Fibroblast of skin of abdomen (primary cell): ENCODE data around the gene GPC1.
"Not testable (repeated sequence)": the region's sequence is repeated elsewhere in the genome, so short reads cannot be mapped to it uniquely, and the experiment has no call there.

ENCODE experiments used
- DNase-seq: peaks from one replicate; pipeline ENCODE4 v3.0.0-alpha.2; 2013

GPC1 gene

GRCh38 chr2:240467659-240468302 is 32.3 kb downstream of the GPC1 start:
- no peak for DNase-seq

GRCh38 chr2:240468303-240469238 is 33.1 kb downstream of the GPC1 start:
- DNase-seq = no peak

GRCh38 chr2:240469239-240469636 is 33.8 kb downstream of the GPC1 start:
- no peak for DNase-seq

GRCh38 chr2:240469740-240470139 is 34.3 kb downstream of the GPC1 start:
- DNase-seq = no peak

- no peak for DNase-seq
These were observed 36.8 kb downstream of the GPC1 start for GRCh38 chr2:240472078-240472790.

GRCh38 chr2:240473211-240473610 is 37.7 kb downstream of the GPC1 start:
- DNase-seq = no peak

- DNase-seq = no peak
These were observed 42.5 kb downstream of the GPC1 start for GRCh38 chr2:240477916-240478315.

- no peak for DNase-seq
These were observed 43.1 kb downstream of the GPC1 start for GRCh38 chr2:240478346-240479110.

GRCh38 chr2:240479111-240479501 is 43.6 kb downstream of the GPC1 start:
- no peak for DNase-seq

- no peak for DNase-seq
These were observed 45.6 kb downstream of the GPC1 start for GRCh38 chr2:240480834-240481623.

- DNase-seq = no peak
These were observed 46.3 kb downstream of the GPC1 start for GRCh38 chr2:240481720-240482119.

GRCh38 chr2:240482141-240482540 is 46.7 kb downstream of the GPC1 start:
- DNase-seq = no peak

GRCh38 chr2:240491483-240491882 is 56.0 kb downstream of the GPC1 start:
- DNase-seq = no peak

- no peak for DNase-seq
These were observed 58.8 kb downstream of the GPC1 start for GRCh38 chr2:240494194-240494793.

GRCh38 chr2:240494942-240495341 is 59.5 kb downstream of the GPC1 start:
- not testable (repeated sequence) for DNase-seq

GRCh38 chr2:240497082-240497481 is 61.6 kb downstream of the GPC1 start:
- peak; percentile 11 for DNase-seq

- no peak for DNase-seq
These were observed 62.9 kb downstream of the GPC1 start for GRCh38 chr2:240498171-240498957.

GRCh38 chr2:240498958-240499260 is 63.4 kb downstream of the GPC1 start:
- DNase-seq = no peak

- DNase-seq = no peak
These were observed 64.1 kb downstream of the GPC1 start for GRCh38 chr2:240499309-240500301.
